GM10847 (cell line): Measurements from ENCODE around the gene C10orf105.

ENCODE experiments used
- POLR2A ChIP-seq: IDR thresholded peaks from 2 replicates; pipeline ENCODE4 v1.6.1; 2011; ENCODE audit not compliant: insufficient read length; ENCODE audit errors: extremely low read depth

The C10orf105 gene

DNA sequence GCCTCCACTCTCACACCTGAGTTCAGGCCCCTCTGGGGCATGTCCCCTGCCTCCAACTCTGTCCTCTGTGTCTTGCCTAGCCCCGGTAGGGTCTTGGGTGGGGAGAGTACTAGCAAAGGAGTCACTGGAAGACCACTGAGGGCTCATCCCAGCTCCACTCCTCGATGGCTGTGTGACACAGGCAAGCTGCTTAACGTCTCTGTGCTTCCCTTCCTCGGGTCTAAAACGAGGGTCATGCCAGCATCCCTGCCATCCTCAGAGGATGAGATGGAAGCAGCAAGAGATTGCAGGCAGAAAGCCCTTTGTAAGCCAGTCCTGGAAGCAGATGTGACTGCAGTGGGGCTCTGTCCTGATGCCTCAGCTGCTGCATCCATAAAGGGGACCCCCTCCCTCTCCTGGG, 15.2 kb upstream of the C10orf105 start:
- no peak for TF ChIP-seq POLR2A

DNA sequence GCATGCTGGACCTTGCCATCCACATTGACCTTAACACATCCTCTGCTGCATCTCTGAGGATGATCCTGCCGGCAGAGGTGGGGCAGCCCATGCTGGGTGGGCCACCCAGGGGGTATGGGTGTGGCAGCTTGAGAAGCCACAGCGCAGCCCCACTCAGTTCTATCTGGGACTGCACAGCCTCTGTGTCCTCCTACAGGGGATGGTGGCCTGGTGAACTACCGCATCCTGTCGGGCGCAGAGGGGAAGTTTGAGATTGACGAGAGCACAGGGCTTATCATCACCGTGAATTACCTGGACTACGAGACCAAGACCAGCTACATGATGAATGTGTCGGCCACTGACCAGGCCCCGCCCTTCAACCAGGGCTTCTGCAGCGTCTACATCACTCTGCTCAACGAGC, 12.2 kb upstream of the C10orf105 start:
- TF ChIP-seq POLR2A: no peak

- TF ChIP-seq POLR2A: no peak
Observed at GRCh38 chr10:71729161-71729636, 9.6 kb upstream of the C10orf105 start.

DNA sequence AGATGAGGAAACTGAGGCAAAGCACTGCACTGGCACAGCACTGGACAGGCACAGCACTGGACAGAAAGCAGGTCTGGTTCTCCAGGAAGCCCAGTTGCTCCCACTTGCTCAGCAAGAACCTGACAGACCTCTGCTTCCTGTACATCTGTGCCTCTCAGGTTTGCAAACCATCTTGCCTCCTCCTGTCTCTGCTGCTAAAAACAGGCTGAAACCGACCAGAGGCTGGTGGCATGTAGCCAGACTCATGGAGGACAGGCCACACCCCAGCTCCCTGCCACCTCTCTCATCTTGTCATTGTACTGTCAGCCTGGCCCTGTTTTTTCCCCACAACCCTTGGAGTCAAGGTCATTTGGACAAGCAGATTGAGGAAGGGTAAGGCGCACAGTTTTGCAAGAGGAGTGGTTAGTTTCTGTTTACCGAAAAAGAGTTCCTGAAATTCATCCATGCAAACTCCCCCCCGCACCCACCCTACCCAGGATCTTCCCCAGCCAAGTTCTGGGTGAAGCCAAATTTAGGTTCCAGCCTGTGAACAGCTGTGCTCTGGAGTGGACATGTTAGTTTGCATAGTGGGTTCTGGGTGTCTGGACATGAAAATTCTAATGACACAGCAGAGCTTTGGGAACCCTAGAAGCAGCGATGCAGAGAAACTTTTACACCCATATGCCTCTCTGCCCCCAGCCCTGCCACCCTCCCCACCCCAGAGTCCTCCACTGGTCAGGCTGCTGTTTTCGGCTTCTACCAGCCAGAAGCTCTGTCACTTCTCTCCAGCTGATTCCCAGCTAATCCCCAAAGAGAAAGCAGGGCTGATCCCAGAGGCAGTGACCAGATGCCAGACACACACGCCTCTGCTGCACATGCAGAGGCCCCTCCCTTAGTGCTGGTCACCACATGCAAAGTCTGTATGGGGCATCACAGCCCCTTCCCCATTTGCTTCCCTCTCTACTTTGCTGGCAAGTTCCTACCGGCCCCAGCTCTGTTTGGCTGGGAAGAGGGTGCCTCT, 8.5 kb upstream of the C10orf105 start:
- TF ChIP-seq POLR2A: peak; percentile 22

DNA sequence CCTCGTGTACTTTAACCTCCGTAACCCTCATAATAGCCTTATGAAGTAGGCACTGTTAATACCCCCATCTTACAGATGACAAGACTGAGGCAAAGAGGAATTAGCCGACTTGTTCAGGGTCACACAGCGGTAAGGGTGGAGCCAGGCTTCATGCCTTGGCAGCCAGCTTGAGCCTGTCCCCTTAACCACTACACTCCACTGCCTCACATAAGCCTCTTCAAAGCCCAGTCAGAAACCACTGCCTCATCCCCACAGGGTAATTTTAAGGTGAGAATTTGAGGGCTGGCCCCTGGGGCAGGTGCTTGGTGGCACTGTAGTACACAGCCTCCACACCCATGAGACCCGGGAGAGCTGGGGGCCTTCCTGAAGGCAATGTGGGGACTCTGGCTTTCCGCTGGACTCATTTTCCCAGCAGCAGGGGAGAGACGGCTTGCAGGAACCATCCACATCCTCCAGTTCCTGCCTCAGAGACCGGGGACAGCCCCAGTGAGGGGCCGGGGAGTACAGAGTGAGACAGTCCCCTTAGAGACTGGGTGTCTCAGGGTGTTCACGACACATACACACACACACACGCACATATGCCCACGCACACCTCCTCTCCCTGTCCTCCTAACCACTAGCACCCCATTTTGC, 7.6 kb upstream of the C10orf105 start:
- no peak for TF ChIP-seq POLR2A

GRCh38 chr10:71726580-71727104, 7.1 kb upstream of the C10orf105 start:
- TF ChIP-seq POLR2A: no peak

- TF ChIP-seq POLR2A: no peak
Observed at GRCh38 chr10:71725998-71726579, 6.5 kb upstream of the C10orf105 start.

DNA sequence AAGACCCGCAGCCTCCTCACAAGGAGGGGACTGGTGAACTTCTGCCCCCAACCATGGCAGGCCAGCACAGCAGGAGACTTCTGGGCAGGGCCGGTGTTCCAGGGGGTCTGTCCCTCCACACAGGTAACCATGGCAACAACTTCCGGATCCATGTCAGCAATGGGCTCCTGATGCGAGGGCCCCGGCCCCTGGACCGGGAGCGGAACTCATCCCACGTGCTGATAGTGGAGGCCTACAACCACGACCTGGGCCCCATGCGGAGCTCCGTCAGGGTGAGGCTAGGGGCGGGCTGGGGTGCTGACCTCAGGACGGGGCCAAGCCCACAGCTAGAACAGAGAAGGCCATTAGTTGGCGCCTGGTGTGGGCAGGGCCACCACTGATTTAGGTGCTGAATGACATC, 5.7 kb upstream of the C10orf105 start:
- TF ChIP-seq POLR2A: no peak

DNA sequence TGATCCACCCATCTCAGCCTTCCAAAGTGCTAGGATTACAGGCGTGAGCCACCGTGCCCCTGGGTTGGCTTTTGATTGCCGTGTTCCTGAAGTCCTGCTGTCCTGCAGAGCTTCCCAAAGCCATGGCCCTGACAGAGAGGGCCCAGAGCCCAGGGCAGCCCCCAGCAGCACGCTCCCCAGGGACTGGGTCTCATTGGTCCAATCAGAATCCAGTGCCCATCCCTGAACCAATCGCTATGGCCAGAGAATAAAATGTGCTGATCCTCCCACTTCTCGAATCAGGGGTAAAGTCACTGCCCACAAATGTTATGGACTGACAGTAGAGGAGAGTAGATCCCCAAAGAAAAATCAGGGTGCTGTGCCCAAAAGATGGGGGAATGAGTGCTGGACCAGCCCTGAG, 5.0 kb upstream of the C10orf105 start:
- no peak for TF ChIP-seq POLR2A

DNA sequence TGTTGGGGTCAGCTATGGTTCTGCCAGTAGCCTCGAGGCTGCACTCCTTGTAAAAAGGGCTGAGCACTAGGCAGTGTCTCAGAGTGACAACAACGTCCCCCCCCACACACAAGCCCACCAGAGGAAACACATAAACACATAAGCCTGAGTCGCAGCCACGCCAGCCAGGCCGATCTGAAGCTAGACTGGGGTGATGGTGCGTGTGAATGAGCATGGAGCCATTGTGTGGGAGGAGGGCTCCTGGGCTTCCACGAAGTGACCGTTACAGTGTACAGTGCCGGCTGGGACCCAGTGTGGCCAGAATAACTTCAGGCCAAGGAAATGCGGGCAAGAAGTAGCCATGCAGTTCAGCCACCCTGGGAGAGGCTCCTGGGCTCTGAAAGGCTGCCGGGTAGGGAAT, 3.7 kb upstream of the C10orf105 start:
- no peak for TF ChIP-seq POLR2A

DNA sequence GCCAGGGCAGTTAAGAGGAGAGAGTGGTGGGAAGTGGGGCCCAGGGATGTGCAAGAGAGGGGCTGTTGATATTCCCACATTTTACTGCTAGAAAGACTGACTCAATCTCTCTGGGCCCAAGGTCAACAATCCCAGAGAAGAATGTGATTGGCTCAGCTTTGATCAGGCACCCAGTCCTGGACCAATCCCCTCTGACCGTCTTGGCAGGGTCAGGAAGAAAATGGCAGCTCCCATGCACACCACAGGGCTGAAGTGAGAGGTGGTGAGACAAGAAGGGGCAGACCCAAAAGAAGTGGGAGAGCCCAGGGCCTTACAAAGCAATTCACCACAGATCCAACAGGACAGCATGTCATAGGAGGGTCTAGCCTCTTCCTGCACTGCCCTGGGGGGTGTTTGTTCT, 3.3 kb upstream of the C10orf105 start:
- TF ChIP-seq POLR2A: no peak

DNA sequence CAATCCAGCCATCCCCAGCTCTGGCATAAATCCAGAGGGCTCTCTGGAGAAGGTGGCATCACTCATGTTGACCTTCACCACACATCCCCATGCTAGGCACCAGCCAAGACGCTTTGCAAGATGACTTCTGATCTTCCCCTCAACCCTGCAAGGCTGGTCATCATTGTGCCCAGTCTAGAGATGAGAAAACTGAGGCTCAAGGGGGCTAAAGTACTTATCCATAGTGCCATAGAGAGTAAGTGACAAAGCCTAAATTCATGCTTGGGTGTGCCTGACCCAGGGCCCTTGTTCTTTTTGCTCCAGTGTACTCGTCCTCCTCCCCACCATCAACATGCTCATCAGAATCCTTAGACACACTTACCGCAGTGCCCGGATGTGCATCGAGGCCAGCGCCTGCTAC, 1.7 kb upstream of the C10orf105 start:
- no peak for TF ChIP-seq POLR2A

DNA sequence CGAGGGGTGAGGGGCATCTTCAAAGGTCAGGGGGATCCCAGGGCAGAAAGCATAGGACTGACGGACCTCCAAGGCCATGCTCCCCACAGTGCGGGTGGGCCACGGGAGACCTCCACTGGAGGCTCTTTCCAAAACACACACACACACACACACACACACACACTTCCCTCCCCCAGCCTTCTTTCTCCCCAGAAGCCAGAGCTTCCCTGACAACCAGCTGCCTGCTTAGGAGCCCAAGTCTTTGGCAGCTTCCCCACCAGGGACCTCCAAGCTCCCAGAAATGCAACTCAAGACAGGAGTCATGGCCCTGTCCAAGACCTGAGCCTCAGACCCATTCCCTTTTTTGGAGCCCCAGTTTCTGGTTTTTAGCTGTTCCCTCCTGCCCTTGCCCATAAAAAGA, 710 bp upstream of the C10orf105 start:
- TF ChIP-seq POLR2A: no peak

DNA sequence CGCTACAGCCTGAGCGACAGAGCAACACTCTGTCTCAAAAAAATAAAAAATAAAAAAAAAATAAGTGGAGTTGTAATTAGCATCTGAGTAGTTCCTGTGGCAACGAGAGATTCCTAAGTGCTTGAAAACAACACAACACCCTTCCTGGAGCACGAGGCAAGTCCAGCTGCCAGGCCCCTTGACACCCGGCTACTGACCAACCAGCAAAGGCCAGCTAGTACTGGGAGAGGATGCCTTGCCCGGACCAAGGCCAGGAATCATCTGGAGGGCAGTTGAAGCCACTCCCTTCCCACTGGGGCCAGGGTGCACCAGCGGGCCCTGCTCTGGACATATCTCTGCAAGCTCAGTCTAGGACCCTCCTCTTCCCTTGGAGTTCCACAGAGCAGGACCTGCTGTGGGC, 536 bp downstream of the C10orf105 start:
- TF ChIP-seq POLR2A: no peak

DNA sequence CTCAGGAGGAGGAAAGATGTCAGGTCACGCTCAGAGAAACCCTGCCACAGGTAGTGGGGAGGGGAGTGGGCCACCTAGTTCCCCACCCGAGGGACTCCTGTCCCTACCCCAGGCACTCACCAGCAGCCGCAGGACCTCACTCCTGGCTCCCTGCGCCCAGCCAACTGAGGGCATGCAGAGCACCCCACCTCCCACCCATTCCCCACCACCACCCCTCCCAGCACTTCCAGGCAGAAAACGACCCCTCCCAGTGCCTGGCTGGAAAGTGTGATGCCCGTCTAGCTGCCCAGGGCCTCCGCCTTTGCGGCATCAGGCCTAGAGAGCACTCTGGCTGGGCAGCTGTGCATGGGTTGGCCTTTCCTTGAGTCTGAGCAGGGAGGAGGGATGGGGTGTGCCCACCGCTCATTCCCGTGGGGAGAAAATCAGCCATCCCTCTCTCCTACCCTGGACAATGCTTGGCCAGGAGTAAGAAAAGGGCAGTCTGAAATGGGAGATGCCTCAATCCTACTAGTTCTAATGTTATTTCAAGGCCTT, 1.3 kb downstream of the C10orf105 start:
- no peak for TF ChIP-seq POLR2A
